GM18870 (cell line): Measurements from ENCODE around the gene APCDD1L.
"Not testable (repeated sequence)": the region's sequence is repeated elsewhere in the genome, so short reads cannot be mapped to it uniquely, and the experiment has no call there.

Experiments used
- ATAC-seq: cut with Tn5 transposase; IDR thresholded peaks from one replicate; pipeline ENCODE4 v1.9.1; 2021; ENCODE audit warnings: moderate library complexity; ENCODE audit not compliant: unreplicated experiment

The APCDD1L gene

DNA sequence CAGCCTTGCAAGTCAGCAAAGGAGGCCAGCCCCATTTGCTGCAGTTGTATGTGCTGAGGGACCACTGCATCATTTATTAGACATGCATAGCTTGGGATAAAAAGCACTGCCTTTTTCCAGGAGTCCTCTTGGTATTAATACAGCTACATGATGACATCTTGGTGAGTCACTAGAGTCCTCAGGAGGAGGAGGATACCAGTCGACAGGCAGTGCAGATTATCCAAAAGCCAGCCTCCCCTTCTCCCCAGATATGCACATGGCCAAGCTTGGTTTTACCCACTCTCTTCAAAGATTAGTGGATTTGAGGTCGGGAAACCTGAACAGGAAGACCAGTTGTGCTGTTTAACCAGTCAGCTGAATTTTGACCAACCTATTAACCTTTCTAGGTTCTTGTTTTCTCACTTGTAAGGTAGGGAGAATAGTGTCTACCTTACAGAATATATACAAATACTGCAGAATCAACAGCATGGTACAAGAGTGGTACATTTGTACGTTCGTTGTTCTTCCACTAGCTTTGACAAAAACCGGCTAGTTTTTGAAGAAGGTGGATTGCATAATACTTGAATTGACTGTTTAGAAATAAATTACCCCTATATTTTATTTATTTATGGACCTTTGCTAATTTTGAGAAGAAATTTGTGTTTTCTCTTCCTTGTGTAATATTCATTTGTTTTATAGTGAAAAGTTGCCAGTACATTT lies 94.3 kb downstream of the APCDD1L start:
- no peak for ATAC-seq

DNA sequence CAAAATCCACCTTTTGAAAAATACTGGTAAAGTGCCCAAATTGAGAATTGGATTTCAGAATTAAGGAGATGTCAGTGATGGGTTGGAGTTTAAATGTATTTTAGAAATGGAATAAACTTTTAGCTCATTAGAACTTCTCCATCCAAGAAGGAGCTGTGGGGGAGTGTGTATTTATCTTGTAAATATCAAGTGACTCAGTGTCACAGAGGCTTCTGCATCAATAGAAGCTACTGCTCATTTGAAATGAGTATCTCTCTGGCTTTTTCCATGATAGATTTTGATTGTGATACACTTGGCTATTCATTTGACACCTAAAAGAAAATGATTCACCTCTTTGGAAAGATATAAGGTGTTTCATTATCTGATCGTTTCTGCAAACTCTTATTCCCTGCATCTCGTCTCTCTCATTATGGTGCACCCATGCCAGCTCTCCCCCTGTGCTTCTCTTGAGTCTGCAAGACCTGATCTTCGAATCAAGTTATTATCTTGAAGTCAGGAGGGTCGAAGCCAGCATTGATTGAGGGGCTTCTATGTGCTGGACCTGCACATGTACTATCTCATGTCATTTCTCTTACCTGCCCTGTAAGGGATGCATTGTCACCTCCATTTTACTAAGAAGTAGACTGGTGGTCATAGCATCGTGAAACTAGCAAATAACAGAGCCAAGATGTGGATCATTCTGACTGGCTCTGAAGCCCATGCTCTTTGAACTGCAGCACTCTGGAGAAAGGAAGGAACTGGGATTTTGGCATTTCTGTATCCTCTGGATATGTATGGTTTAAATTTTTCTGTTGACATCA lies 96.0 kb downstream of the APCDD1L start:
- no peak for ATAC-seq

DNA sequence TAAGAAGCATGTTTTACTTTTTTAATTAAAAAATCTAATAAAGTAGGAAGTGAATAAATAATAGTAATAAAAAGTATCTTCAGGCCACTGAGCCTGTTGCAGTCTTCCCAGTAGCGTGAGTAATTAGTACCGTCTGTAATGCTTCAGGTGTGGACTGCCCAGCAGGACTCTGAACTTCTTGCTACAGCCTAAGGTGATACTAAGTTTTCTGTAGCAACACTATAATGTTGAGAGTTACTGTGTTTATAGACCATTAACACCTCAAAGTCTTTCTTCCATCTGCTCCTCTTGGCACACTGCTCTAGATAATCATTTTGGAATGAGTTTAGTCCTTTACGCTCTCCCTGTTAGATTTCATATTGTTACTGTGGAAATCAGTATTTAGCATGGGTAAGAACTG lies 97.8 kb downstream of the APCDD1L start:
- no peak for ATAC-seq

DNA sequence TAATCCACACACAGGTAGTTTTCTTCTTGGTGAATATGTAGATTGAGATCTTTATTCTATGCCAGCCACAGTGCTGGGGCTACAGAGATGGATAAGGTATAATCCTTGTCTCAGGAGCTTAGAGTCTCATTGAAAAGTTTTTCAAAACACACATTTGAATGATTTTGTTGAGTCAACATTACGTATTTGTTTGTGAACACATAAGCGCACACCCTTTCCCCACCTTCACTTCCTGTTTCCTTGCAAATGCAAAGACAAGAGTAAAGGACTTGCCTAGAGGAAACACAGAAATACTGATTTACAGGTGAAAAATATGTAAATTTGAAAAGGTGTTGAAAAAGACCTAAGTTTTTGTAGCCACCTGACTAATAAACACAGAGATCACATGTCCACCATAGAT lies 98.4 kb downstream of the APCDD1L start:
- ATAC-seq, result no peak

DNA sequence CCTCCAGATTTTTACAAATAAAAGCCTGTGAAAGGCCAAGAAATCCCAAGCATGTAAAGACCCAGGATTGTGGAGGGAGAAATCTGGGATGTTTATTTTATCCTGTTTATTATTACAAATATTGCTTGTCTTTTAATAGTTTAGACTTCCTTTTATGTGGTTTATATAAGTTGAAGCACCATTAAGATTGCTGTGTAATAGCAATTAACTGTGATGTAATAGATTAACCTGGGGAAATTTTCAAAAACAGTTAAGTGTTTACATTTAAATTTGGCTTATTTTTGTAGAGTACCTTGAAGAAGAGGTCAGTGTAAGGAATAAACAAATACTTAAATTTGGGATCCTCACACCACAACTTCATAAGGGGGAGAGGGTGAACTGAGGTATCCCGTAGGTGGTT lies 99.1 kb downstream of the APCDD1L start:
- ATAC-seq, result no peak

DNA sequence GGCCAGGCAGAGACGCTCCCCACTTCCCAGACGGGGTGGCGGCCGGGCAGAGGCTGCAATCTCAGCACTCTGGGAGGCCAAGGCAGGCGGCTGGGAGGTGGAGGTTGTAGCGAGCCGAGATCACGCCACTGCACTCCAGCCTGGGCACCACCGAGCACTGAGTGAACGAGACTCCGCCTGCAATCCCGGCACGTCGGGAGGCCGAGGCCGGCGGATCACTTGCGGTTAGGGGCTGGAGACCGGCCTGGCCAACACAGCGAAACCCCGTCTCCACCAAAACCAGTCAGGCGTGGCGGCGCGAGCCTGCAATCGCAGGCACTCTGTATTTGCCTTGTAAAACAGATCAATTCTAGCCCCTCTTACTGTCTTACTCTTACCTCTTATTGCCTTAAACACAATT lies 100.4 kb downstream of the APCDD1L start:
- not testable (repeated sequence) for ATAC-seq

DNA sequence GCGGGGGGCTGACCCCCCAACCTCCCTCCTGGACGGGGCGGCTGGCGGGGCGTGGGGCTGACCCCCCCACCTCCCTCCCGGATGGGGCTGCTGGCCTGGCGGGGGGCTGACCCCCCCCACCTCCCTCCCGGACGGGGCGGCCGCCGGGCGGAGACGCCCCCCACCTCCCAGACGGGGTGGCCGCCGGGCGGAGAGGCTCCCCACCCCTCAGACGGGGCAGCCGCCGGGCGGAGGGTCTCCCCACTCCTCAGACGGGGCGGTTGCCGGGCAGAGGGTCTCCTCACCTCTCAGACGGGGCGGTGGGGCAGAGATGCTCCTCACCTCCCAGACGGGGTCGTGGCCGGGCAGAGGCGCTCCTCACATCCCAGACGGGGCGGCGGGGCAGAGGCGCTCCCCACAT lies 101.0 kb downstream of the APCDD1L start:
- ATAC-seq, result not testable (repeated sequence)
